Measurements from ENCODE around the gene LAMB2. TPM values are rescaled to one million over a fixed set of nuclear protein-coding genes. Genes with fewer than 3 reads are reported as not detected.

Gene LAMB2
- total RNA-seq, 1 donor from 2014 or later: 75.4 TPM

DNA sequence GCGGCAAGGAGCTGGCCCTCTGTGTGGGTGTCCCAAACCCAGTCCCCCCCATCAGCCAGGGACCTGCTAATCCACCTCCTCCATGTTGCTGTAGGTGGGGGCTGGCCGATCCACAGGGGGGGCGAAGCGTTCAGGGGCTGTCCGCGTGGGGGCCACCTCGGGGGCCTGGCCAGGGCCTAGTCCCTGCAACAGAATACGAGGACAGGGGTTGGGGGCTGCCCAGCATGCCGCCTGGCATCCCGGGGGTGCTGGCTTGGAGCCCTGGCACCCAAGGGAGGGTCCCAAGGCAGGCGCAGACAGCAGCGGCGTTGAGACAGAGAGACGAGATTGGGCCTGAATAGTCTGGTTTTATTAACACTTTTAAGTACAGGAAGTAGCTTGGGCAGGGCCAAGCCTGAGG, 24.5 kb downstream of the LAMB2 start:
- Histone ChIP-seq H3K27me3 (no peaks in the 10 kb centered on the region), H2AFZ (replicated peaks) (no peak overlapping the region), H4K20me1 (ENCODE audit: low read depth) (no peaks in the 10 kb centered on the region), H3K4me3 (no peak overlapping the region), H3K36me3 (no peaks in the 10 kb centered on the region), H3K79me2 (ENCODE audit: low read depth) (peaks cover 10% of the 10 kb centered on the region), H3K9ac (no peak overlapping the region), H3F3A (ENCODE audit: low read depth) (peaks cover 32% of the 10 kb centered on the region), H3K9me3 (ENCODE audit: low read depth) (no peaks in the 10 kb centered on the region), H3K4me1 (peaks cover 15% of the 10 kb centered on the region), H3K27ac (no peak overlapping the region), H3K4me2 (no peak overlapping the region)
- H3K4me1 Mint-ChIP-seq: peaks cover 24% of the 10 kb centered on the region
- no peak overlapping the region for H3K4me3 Mint-ChIP-seq
- H3K27ac Mint-ChIP-seq: no peak overlapping the region
- no peak for DNase-seq (ENCODE audit: low spot score)
- peaks cover 2% of the 10 kb centered on the region for H3K27me3 Mint-ChIP-seq (ENCODE audit: insufficient read depth, low read depth)
- H3K36me3 Mint-ChIP-seq: peaks cover 16% of the 10 kb centered on the region
- TF ChIP-seq EZH2 (IDR thresholded peaks at IDR 0.05) (no peak), EZH2phosphoT487 (IDR thresholded peaks at IDR 0.05) (no peak)
- TF ChIP-seq, protein P1, sequence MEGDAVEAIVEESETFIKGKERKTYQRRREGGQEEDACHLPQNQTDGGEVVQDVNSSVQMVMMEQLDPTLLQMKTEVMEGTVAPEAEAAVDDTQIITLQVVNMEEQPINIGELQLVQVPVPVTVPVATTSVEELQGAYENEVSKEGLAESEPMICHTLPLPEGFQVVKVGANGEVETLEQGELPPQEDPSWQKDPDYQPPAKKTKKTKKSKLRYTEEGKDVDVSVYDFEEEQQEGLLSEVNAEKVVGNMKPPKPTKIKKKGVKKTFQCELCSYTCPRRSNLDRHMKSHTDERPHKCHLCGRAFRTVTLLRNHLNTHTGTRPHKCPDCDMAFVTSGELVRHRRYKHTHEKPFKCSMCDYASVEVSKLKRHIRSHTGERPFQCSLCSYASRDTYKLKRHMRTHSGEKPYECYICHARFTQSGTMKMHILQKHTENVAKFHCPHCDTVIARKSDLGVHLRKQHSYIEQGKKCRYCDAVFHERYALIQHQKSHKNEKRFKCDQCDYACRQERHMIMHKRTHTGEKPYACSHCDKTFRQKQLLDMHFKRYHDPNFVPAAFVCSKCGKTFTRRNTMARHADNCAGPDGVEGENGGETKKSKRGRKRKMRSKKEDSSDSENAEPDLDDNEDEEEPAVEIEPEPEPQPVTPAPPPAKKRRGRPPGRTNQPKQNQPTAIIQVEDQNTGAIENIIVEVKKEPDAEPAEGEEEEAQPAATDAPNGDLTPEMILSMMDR (IDR thresholded peaks at IDR 0.05): no peak
- H3K9me3 Mint-ChIP-seq: no peaks in the 10 kb centered on the region

- Histone ChIP-seq H4K20me1 (ENCODE audit: low read depth) (no peaks in the 10 kb centered on the region), H3K4me3 (peak within 1 kb of the TSS; percentile 77), H3K79me2 (ENCODE audit: low read depth) (peaks cover 19% of the 10 kb centered on the region), H2AFZ (replicated peaks) (peak within 1 kb of the TSS; percentile 89), H3K4me1 (peaks cover 15% of the 10 kb centered on the region), H3K27ac (peak within 1 kb of the TSS; percentile 76), H3K27me3 (no peaks in the 10 kb centered on the region), H3K9ac (peak within 1 kb of the TSS; percentile 86), H3F3A (ENCODE audit: low read depth) (peaks cover 32% of the 10 kb centered on the region), H3K36me3 (no peaks in the 10 kb centered on the region), H3K4me2 (peak within 1 kb of the TSS; percentile 100), H3K9me3 (ENCODE audit: low read depth) (no peaks in the 10 kb centered on the region)
- Mint-ChIP-seq H3K27me3 (ENCODE audit: insufficient read depth, low read depth) (no peaks in the 10 kb centered on the region), H3K9me3 (no peaks in the 10 kb centered on the region), H3K4me1 (peaks cover 26% of the 10 kb centered on the region), H3K27ac (peak within 1 kb of the TSS; percentile 98), H3K36me3 (peaks cover 32% of the 10 kb centered on the region), H3K4me3 (peak within 1 kb of the TSS; percentile 97)
- DNase-seq (ENCODE audit: low spot score): peak; percentile 97
- TF ChIP-seq, protein P1 (IDR thresholded peaks at IDR 0.05): no peak
- TF ChIP-seq EZH2 (IDR thresholded peaks at IDR 0.05) (no peak), EZH2phosphoT487 (IDR thresholded peaks at IDR 0.05) (no peak)
Observed at GRCh38 chr3:49104427-49105291, 28.2 kb downstream of the LAMB2 start, which contains the start of gene QARS1. Gene QARS1 (minus strand): TSS chr3:49104757. CDS start chr3:49104733, 24 bp downstream.

DNA sequence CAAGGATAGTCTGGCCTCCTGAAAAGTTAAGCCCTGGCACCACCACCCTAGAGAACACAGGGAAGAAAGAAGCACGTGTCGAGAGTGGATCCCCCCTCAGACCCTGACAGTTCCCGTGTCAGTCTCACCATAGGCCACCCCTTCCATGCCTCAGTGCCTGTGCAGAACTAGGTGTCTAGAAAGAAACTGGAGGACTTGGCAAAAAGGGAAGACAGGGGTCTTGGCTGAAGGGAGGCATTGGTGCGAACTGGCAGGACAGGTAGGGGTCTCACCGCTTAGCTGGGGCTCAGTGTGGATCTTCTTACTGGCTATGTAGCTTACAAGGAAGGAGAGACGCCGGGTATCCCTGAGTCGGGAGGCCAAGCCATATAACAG, 28.8 kb downstream of the LAMB2 start:
- Histone ChIP-seq H3K36me3 (no peaks in the 10 kb centered on the region), H3K27me3 (no peaks in the 10 kb centered on the region), H3F3A (ENCODE audit: low read depth) (peaks cover 32% of the 10 kb centered on the region), H4K20me1 (ENCODE audit: low read depth) (no peaks in the 10 kb centered on the region), H3K4me2 (peak overlapping the region; percentile 100), H2AFZ (replicated peaks) (peak overlapping the region; percentile 89), H3K27ac (no peak overlapping the region), H3K4me1 (peaks cover 15% of the 10 kb centered on the region), H3K9ac (peak overlapping the region; percentile 86), H3K4me3 (peak overlapping the region; percentile 77), H3K79me2 (ENCODE audit: low read depth) (peaks cover 19% of the 10 kb centered on the region), H3K9me3 (ENCODE audit: low read depth) (no peaks in the 10 kb centered on the region)
- H3K36me3 Mint-ChIP-seq: peaks cover 27% of the 10 kb centered on the region
- H3K27me3 Mint-ChIP-seq (ENCODE audit: insufficient read depth, low read depth): no peaks in the 10 kb centered on the region
- peak overlapping the region; percentile 98 for H3K27ac Mint-ChIP-seq
- peak overlapping the region; percentile 97 for H3K4me3 Mint-ChIP-seq
- H3K9me3 Mint-ChIP-seq: no peaks in the 10 kb centered on the region
- TF ChIP-seq, protein P1 (IDR thresholded peaks at IDR 0.05): no peak
- TF ChIP-seq EZH2phosphoT487 (IDR thresholded peaks at IDR 0.05) (no peak), EZH2 (IDR thresholded peaks at IDR 0.05) (no peak)
- H3K4me1 Mint-ChIP-seq: peaks cover 26% of the 10 kb centered on the region
- no peak for DNase-seq (ENCODE audit: low spot score)
